Stomach (tissue), 4 donors: Measurements from ENCODE around the gene WNK2.

Source experiments
- CTCF ChIP-seq, 7 experiments: fragments of 450-650 bp in 4 of 7; fragments of 200-600 bp in 3 of 7; sonication (generic) in 3 of 7; IDR thresholded peaks; one replicate each; pipeline ENCODE4 v1.5.1; 2016 to 2019; ENCODE audit warnings: antibody characterized with exemption in 7 of 7, control low read depth in 2 of 7, mild to moderate bottlenecking in 1 of 7
- POLR2AphosphoS5 ChIP-seq, 3 donors: sonication (generic); formaldehyde crosslinking; IDR thresholded peaks; one replicate each; pipeline ENCODE4 v1.6.1; 2016; ENCODE audit warnings: antibody characterized with exemption in 3 of 3

- no peak for TF ChIP-seq POLR2AphosphoS5 (IDR thresholded peaks at IDR 0.05)
- TF ChIP-seq CTCF (IDR thresholded peaks at IDR 0.05): no peak
Observed at GRCh38 chr9:93171261-93171990, 12.5 kb upstream of the WNK2 start.
